Prostate gland (tissue), 2 donors: ENCODE measurements around the gene SLC35A5.

Experiments used
- CTCF ChIP-seq, 4 experiments: fragments of 200-600 bp in 2 of 4; fragments of 450-650 bp in 2 of 4; sonication (generic) in 2 of 4; IDR thresholded peaks; 1 replicate in 3 of 4; 2 replicates in 1 of 4; pipeline ENCODE4 v1.5.1; 2016 to 2019; ENCODE audit warnings: antibody characterized with exemption in 4 of 4, mild to moderate bottlenecking in 2 of 4, moderate library complexity in 2 of 4
- POLR2A ChIP-seq: fragments of 450-650 bp; IDR thresholded peaks from one replicate; pipeline ENCODE4 v1.6.1; 2016; ENCODE audit warnings: antibody characterized with exemption, mild to moderate bottlenecking

DNA sequence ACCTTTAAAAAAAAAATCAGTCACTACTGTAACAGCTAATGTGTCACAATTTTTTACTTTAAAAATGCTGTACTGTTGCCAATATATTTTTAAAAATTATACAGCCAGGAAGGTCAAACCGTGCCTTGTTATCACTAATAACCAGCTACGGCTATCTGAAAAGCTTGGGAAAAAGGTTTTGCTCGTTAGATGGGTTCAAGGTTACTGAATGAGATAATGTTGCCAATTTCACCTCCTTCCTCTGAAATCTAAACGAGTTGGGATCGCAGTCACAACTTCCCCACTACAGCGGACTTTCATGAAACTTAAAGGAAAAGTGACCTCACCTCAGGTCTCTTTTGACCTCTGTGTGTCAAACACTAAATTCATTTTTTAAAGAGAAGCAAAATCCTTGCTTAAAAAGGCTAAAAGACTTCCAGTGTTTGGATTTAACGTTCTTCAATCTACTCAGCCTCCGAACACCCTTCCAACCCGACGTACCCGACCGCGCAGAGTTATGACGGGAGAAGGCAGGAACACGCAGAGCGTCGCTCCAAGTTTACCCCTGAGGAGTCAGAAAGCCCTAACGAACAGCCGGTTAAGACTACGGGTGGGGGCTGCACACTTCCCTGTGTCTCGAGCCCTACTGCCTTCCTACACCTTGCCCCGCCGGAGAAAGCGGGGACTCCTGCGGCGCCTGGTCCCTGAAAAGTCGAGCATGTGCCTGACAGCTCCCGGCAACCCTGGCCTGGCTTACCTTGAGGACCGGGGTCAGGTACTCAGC, 943 bp upstream of the SLC35A5 start:
- TF ChIP-seq CTCF (IDR thresholded peaks at IDR 0.05) (no peak), POLR2A (no peak)
